ENCODE measurements around the gene BTAF1.

GRCh38 chr10:91925022-91925320, 1.4 kb downstream of the BTAF1 start:
- TF ChIP-seq CTCF (conservative IDR thresholded peaks at IDR 0.05; ENCODE audit: low read depth in 2 of 2) (no peak), ZNF331 (CRISPR knock-in tag; IDR thresholded peaks at IDR 0.05; ENCODE audit: low read depth) (no peak), POLR2AphosphoS5 (IDR thresholded peaks at IDR 0.05; ENCODE audit: low read depth) (no peak), EZH2 (IDR thresholded peaks at IDR 0.05; ENCODE audit: low read depth, unreplicated experiment) (no peak), CREB1 (CRISPR knock-in tag; IDR thresholded peaks at IDR 0.05; ENCODE audit: low read depth) (no peak), REST (IDR thresholded peaks at IDR 0.05; ENCODE audit: unreplicated experiment) (no peak), JUNB (IDR thresholded peaks at IDR 0.05; ENCODE audit: unreplicated experiment) (no peak), EZH2phosphoT487 (IDR thresholded peaks at IDR 0.05; ENCODE audit: unreplicated experiment) (no peak)

All from GM23338 (cell line).